Astrocyte (in vitro differentiated cells and primary cell): ENCODE data around the gene MYH13. TPM values are rescaled to one million over a fixed set of nuclear protein-coding genes. Genes with fewer than 3 reads are reported as not detected.

Experiments used
- DNase-seq: peaks from one replicate; pipeline ENCODE4 v3.0.0-alpha.2; 2010; ENCODE audit warnings: low read depth
- FAIRE-seq: peaks from 2 replicates; lab custom pipeline; 2011; peaks lifted over from hg19 to GRCh38; lab: Jason Lieb, UNC
- H2AFZ ChIP-seq: 2 replicates; pipeline ENCODE4 v1.6.0; 2012; ENCODE audit warnings: low read depth, low read length, inconsistent platforms
- H3K27ac ChIP-seq: 2 replicates; pipeline ENCODE4 v1.5.1; 2011; ENCODE audit warnings: low read depth, low read length, inconsistent platforms
- H3K27me3 ChIP-seq: 2 replicates; pipeline ENCODE4 v1.6.0; 2011; ENCODE audit warnings: low read length, inconsistent platforms; ENCODE audit not compliant: insufficient read depth
- H3K36me3 ChIP-seq: 2 replicates; pipeline ENCODE4 v1.5.1; 2011; ENCODE audit warnings: low read length, inconsistent platforms; ENCODE audit not compliant: insufficient read depth
- H3K4me1 ChIP-seq: 2 replicates; pipeline ENCODE4 v1.5.1; 2011; ENCODE audit warnings: low read length, inconsistent platforms; ENCODE audit not compliant: insufficient read depth
- H3K4me2 ChIP-seq: 2 replicates; pipeline ENCODE4 v1.6.0; 2012; ENCODE audit warnings: low read length, inconsistent platforms
- H3K4me3 ChIP-seq: 2 replicates; pipeline ENCODE4 v1.5.1; 2011; ENCODE audit warnings: low read depth, mild to moderate bottlenecking, low read length, inconsistent platforms; ENCODE audit not compliant: insufficient read depth
- H3K79me2 ChIP-seq: 2 replicates; pipeline ENCODE4 v1.6.0; 2012; ENCODE audit warnings: mild to moderate bottlenecking, low read length, inconsistent platforms; ENCODE audit not compliant: insufficient read depth
- H3K9ac ChIP-seq: 2 replicates; pipeline ENCODE4 v1.6.0; 2012; ENCODE audit warnings: mild to moderate bottlenecking, low read length, inconsistent platforms
- H3K9me3 ChIP-seq: 2 replicates; pipeline ENCODE4 v1.5.1; 2012; ENCODE audit warnings: low read depth, mild to moderate bottlenecking, low read length, inconsistent platforms; ENCODE audit not compliant: insufficient read depth
- H4K20me1 ChIP-seq: 2 replicates; pipeline ENCODE4 v1.6.0; 2012; ENCODE audit warnings: low read length, inconsistent platforms; ENCODE audit not compliant: insufficient read depth
- H3K27ac Mint-ChIP-seq: one replicate; pipeline ENCODE4 v1.8.0; 2021; ENCODE audit warnings: mild to moderate bottlenecking, mixed read lengths; ENCODE audit not compliant: unreplicated experiment
- H3K27me3 Mint-ChIP-seq: one replicate; pipeline ENCODE4 v1.8.0; 2021; ENCODE audit warnings: low read depth, mixed read lengths; ENCODE audit not compliant: unreplicated experiment
- H3K36me3 Mint-ChIP-seq: one replicate; pipeline ENCODE4 v1.8.0; 2021; ENCODE audit warnings: low read depth, mixed read lengths; ENCODE audit not compliant: unreplicated experiment
- H3K4me1 Mint-ChIP-seq: one replicate; pipeline ENCODE4 v1.8.0; 2021; ENCODE audit warnings: low read depth, mixed read lengths; ENCODE audit not compliant: unreplicated experiment
- H3K4me3 Mint-ChIP-seq: one replicate; pipeline ENCODE4 v1.8.0; 2021; ENCODE audit warnings: mild to moderate bottlenecking, moderate library complexity, mixed read lengths; ENCODE audit not compliant: unreplicated experiment
- H3K9me3 Mint-ChIP-seq: one replicate; pipeline ENCODE4 v1.8.0; 2021; ENCODE audit warnings: mild to moderate bottlenecking, mixed read lengths; ENCODE audit not compliant: unreplicated experiment
- EZH2 ChIP-seq: IDR thresholded peaks from 2 replicates; pipeline ENCODE4 v1.6.1; 2012; ENCODE audit warnings: mild to moderate bottlenecking, low read length, inconsistent platforms; ENCODE audit not compliant: insufficient read depth
- total RNA-seq: library from RNA; stranded (reverse); gene quantifications from 2 replicates; pipeline ENCODE4 v1.2.1, GENCODE V29; 2021
- TF ChIP-seq, protein P1 (sequence below): IDR thresholded peaks from 2 replicates; pipeline ENCODE4 v1.5.1; 2011; ENCODE audit warnings: low read depth, mild to moderate bottlenecking, inconsistent platforms, low read length, moderate library complexity; ENCODE audit not compliant: insufficient read depth

The MYH13 gene
- total RNA-seq, 1 donor from 2014 or later, result not detected

DNA sequence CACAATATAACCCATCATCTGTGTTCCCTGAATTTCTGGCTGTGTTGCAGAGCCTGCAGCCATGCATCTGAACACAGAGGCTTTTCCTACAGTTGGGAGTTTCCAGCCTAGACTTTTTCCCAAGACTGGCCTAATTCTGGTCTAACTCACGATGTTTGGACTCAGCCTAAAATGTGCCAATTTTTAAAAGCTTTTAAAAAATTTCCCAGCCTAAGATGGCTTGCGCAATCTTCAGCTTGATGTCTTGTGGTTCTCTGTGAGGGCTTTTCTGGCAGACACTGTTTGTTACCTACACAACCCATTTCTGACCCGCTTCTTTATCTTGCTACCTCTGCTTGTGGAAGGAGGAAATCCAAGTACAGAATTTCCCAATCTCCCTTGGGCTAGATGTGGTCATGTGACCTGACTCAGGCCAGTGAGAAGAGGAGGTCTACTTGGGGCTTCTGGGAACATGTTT, 101.7 kb downstream of the MYH13 start:
- Histone ChIP-seq H3K36me3 (no peaks in the 10 kb centered on the region), H3K9ac (no peak overlapping the region), H3K4me1 (no peaks in the 10 kb centered on the region), H4K20me1 (no peaks in the 10 kb centered on the region), H3K27me3 (no peaks in the 10 kb centered on the region), H3K9me3 (no peaks in the 10 kb centered on the region), H3K4me2 (no peak overlapping the region), H3K4me3 (no peak overlapping the region), H3K27ac (no peak overlapping the region), H3K79me2 (no peaks in the 10 kb centered on the region), H2AFZ (no peak overlapping the region)
- Mint-ChIP-seq H3K36me3 (no peaks in the 10 kb centered on the region), H3K4me1 (no peaks in the 10 kb centered on the region), H3K27ac (no peak overlapping the region), H3K27me3 (peaks cover 8% of the 10 kb centered on the region), H3K4me3 (no peak overlapping the region), H3K9me3 (peaks cover 10% of the 10 kb centered on the region)
- TF ChIP-seq EZH2, result no peak
- TF ChIP-seq, protein P1, sequence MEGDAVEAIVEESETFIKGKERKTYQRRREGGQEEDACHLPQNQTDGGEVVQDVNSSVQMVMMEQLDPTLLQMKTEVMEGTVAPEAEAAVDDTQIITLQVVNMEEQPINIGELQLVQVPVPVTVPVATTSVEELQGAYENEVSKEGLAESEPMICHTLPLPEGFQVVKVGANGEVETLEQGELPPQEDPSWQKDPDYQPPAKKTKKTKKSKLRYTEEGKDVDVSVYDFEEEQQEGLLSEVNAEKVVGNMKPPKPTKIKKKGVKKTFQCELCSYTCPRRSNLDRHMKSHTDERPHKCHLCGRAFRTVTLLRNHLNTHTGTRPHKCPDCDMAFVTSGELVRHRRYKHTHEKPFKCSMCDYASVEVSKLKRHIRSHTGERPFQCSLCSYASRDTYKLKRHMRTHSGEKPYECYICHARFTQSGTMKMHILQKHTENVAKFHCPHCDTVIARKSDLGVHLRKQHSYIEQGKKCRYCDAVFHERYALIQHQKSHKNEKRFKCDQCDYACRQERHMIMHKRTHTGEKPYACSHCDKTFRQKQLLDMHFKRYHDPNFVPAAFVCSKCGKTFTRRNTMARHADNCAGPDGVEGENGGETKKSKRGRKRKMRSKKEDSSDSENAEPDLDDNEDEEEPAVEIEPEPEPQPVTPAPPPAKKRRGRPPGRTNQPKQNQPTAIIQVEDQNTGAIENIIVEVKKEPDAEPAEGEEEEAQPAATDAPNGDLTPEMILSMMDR, result no peak
- FAIRE-seq, result no peak
- DNase-seq, result no peak

- no peak overlapping the region for H3K4me3 ChIP-seq
- TF ChIP-seq EZH2, result no peak
- TF ChIP-seq, protein P1, result no peak
- DNase-seq, result no peak
- no peaks in the 10 kb centered on the region for H3K4me1 ChIP-seq
- Mint-ChIP-seq H3K4me1 (peaks cover 7% of the 10 kb centered on the region), H3K4me3 (no peak overlapping the region), H3K36me3 (no peaks in the 10 kb centered on the region), H3K27me3 (peaks cover 6% of the 10 kb centered on the region), H3K9me3 (peaks cover 10% of the 10 kb centered on the region), H3K27ac (no peak overlapping the region)
- H3K27me3 ChIP-seq, result no peaks in the 10 kb centered on the region
- no peak overlapping the region for H2AFZ ChIP-seq
- H3K4me2 ChIP-seq, result no peak overlapping the region
- no peaks in the 10 kb centered on the region for H3K36me3 ChIP-seq
- no peak overlapping the region for H3K9ac ChIP-seq
- H3K9me3 ChIP-seq, result no peaks in the 10 kb centered on the region
- no peaks in the 10 kb centered on the region for H3K79me2 ChIP-seq
- H4K20me1 ChIP-seq, result no peaks in the 10 kb centered on the region
- H3K27ac ChIP-seq, result no peak overlapping the region
- peak; percentile 69 for FAIRE-seq
These were observed 102.5 kb downstream of the MYH13 start for GRCh38 chr17:10270258-10270657.

DNA sequence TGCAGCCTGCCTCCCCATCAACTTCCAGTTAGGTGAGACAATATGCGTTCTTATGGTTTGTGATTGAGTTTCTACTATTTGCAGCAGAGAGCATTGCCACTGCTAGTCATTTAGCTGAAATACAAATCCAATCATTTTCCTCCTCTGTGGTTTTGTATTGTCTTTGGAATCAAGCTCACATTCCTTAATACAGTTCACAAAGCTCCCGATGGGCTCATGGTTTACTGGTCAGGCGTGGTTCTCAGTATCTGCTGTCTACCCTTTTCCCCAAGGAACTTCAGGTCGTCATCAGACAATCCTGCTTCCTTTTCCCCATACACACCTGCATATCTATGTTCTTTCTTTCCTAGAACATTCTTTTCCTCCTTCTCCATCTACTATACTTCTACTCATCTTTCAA, 104.8 kb downstream of the MYH13 start:
- Histone ChIP-seq H4K20me1 (no peaks in the 10 kb centered on the region), H3K4me3 (no peak overlapping the region), H3K4me1 (no peaks in the 10 kb centered on the region), H3K4me2 (no peak overlapping the region), H3K27ac (no peak overlapping the region), H3K9ac (no peak overlapping the region), H3K79me2 (no peaks in the 10 kb centered on the region), H2AFZ (no peak overlapping the region), H3K9me3 (no peaks in the 10 kb centered on the region), H3K27me3 (no peaks in the 10 kb centered on the region), H3K36me3 (no peaks in the 10 kb centered on the region)
- H3K9me3 Mint-ChIP-seq, result peaks cover 10% of the 10 kb centered on the region
- TF ChIP-seq EZH2, result no peak
- TF ChIP-seq, protein P1, result no peak
- DNase-seq, result no peak
- no peak for FAIRE-seq
- H3K4me3 Mint-ChIP-seq, result no peak overlapping the region
- no peak overlapping the region for H3K27ac Mint-ChIP-seq
- peaks cover 3% of the 10 kb centered on the region for H3K27me3 Mint-ChIP-seq
- no peaks in the 10 kb centered on the region for H3K36me3 Mint-ChIP-seq
- H3K4me1 Mint-ChIP-seq, result peaks cover 12% of the 10 kb centered on the region
